ENCODE data around the gene LRP1B. TPM values are rescaled to one million over a fixed set of nuclear protein-coding genes. Genes with fewer than 3 reads are reported as not detected.

The LRP1B gene
- total and polyA plus RNA-seq, 8 donors = 0.03 to 1.6 (median 0.84) TPM

GRCh38 chr2:142119347-142119746 is 11.5 kb downstream of the LRP1B start:
- DNase-seq (no peak), ATAC-seq (no peak)
- intact Hi-C loops (cut with DNase I) = no loop called here
- H3K4me3 ChIP-seq = no peak overlapping the region
- H3K9me3 ChIP-seq = no peaks in the 10 kb centered on the region
- H3K27me3 ChIP-seq = no peaks in the 10 kb centered on the region
- H3K4me1 ChIP-seq = no peaks in the 10 kb centered on the region
- H3K27ac ChIP-seq = no peak overlapping the region
- no peak for TF ChIP-seq CTCF (IDR thresholded peaks at IDR 0.05)
- no peaks in the 10 kb centered on the region for H3K36me3 ChIP-seq

- Histone ChIP-seq H3K36me3 (no peaks in the 10 kb centered on the region), H3K27me3 (no peaks in the 10 kb centered on the region), H3K27ac (no peak overlapping the region), H3K9me3 (no peaks in the 10 kb centered on the region), H3K4me1 (no peaks in the 10 kb centered on the region), H3K4me3 (no peak overlapping the region)
- intact Hi-C loops (cut with DNase I) = no loop called here
- no peak for TF ChIP-seq CTCF (IDR thresholded peaks at IDR 0.05)
- ATAC-seq (peak; percentile 27), DNase-seq (no peak)
Measured at GRCh38 chr2:142112757-142113221, 18.0 kb downstream of the LRP1B start.

GRCh38 chr2:142104134-142104758 is 26.6 kb downstream of the LRP1B start:
- H3K27ac ChIP-seq = no peak overlapping the region
- H3K27me3 ChIP-seq = no peaks in the 10 kb centered on the region
- ATAC-seq (no peak), DNase-seq (no peak)
- H3K4me3 ChIP-seq = no peak overlapping the region
- no peaks in the 10 kb centered on the region for H3K9me3 ChIP-seq
- intact Hi-C loops (cut with DNase I) = no loop called here
- H3K4me1 ChIP-seq = no peaks in the 10 kb centered on the region
- no peak for TF ChIP-seq CTCF (IDR thresholded peaks at IDR 0.05)
- no peaks in the 10 kb centered on the region for H3K36me3 ChIP-seq

- no peaks in the 10 kb centered on the region for H3K9me3 ChIP-seq
- no peaks in the 10 kb centered on the region for H3K27me3 ChIP-seq
- H3K4me3 ChIP-seq = no peak overlapping the region
- H3K4me1 ChIP-seq = no peaks in the 10 kb centered on the region
- intact Hi-C loops (cut with DNase I) = no loop called here
- ATAC-seq (no peak), DNase-seq (no peak)
- H3K36me3 ChIP-seq = no peaks in the 10 kb centered on the region
- no peak for TF ChIP-seq CTCF (IDR thresholded peaks at IDR 0.05)
- H3K27ac ChIP-seq = no peak overlapping the region
Measured at GRCh38 chr2:142100970-142101369, 29.8 kb downstream of the LRP1B start.

GRCh38 chr2:142100139-142100873 is 30.5 kb downstream of the LRP1B start:
- Histone ChIP-seq H3K27me3 (no peaks in the 10 kb centered on the region), H3K4me3 (no peak overlapping the region), H3K27ac (no peak overlapping the region), H3K4me1 (no peaks in the 10 kb centered on the region), H3K9me3 (no peaks in the 10 kb centered on the region), H3K36me3 (no peaks in the 10 kb centered on the region)
- TF ChIP-seq CTCF (IDR thresholded peaks at IDR 0.05) = no peak
- ATAC-seq = no peak
- DNase-seq = no peak
- intact Hi-C loops (cut with DNase I) = no loop called here

All from left lung (tissue), 10 donors.